GM18520 (cell line): Measurements from ENCODE around the gene ZNF275.
"Not testable (repeated sequence)": the region's sequence is repeated elsewhere in the genome, so short reads cannot be mapped to it uniquely, and the experiment has no call there.

Experiments used
- ATAC-seq: cut with Tn5 transposase; IDR thresholded peaks from one replicate; pipeline ENCODE4 v1.9.1; 2021; ENCODE audit not compliant: unreplicated experiment

The ZNF275 gene

DNA sequence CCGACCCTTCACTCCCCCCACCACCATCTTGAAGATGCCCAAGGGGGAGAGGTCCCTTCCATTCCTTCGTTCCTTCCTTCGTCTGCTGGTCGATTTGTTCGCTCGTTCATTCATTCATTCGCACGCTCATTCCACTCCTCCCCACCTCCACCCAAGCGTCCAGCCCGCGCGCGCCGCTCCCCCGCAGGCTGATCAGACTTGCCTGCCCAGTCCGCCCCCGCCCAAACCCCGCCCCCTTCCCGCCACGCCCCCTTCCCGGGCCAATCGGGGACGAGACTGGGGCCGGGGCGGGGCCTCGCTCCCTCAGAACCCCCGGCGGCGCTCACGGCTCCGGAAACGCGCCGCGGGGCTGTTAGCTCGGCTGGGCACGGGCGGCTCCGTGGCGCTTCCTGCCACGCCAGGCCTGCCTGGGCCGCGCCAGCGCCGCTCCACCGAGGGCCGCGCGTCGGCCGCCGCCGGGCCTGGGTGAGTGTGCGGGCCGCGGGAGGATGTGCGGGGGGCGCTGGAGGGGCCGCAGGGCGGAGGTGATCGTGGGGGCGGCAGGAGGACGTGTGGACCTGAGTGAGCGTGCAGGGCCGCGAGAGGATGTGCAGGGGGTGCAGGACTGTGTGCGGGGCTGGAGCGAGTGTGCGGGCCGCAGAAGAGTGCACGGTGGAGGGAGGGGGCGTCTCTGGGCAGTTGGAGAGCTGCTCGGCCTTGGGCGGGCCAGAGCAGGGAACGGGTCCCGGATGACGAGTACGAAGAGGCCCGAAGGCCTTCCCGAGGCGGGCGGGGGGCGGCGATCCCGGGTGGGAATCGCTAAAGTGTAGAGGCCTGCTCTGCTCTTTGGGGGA is at the start of gene ZNF275:
Gene ZNF275, plus strand, starts transcription at position 333 of the 833 bp plus-strand sequence. CDS start 2,527 bp downstream, outside the sequence.
- peak; percentile 85 for ATAC-seq

DNA sequence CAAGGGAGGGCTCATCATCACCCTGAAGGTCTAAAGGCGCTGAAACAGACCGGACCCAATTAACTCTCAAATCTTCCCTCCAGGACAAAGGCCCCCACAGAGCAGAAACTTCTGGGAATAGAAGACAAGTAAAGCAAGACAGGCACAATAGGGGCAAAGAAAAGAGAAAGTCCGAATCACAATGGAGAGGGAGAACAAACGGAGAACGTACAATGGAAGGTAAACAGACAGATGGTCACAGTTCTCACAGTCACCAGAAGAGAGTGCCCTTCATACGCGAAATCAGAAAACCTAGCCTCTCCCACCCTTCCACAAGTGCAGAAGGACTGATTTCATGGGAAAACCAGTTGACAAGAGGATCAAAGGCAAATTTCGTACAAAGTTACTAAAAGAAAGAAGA is 48.3 kb upstream of the ZNF275 start:
- not testable (repeated sequence) for ATAC-seq

GRCh38 chrX:153288807-153289206 is 45.1 kb upstream of the ZNF275 start:
- ATAC-seq, result not testable (repeated sequence)

DNA sequence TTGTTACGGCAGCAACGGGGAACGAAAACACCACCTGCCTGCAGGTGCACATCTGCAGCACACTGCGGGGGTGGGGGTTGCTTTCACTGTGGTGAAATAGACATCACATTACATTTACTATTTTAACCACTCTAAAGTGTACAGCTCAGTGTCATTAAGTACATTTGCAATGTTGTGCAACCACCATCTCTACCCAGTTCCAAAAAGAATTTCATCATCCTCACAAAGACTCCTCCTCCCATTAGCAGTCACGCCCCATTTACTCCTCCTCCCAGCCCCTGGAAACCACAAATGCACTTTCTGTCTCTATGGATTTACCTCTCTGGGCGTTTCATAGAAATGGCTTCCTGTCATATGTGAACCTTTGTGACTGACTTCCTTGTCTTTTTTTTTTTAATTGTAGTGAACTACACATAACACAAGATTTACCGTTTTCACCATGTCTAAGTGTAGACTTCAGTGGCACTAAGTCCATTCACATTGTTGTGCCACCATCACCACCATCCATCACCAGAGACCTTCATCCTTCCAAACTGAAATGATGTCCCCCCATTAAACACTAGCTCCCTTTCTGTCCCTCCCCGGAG is 40.4 kb upstream of the ZNF275 start:
- not testable (repeated sequence) for ATAC-seq

DNA sequence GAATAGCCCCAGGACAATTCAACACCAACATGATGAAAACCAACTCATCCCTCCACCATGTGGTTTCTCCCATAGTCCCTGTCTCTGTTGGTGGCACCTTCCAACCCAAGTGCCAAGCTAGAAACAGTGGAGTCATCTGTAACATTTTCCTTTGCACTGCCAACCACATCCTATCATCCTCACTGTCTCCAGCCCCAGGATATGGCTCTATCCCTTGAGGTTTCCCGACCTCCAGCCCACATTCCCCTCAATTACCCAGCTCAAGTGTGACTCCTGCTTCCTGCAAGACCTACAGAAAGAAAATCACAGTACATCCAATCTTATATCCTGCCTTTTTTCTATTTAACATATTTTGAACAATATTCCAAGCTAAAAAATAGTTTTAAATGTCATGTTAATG is 36.6 kb upstream of the ZNF275 start:
- no peak for ATAC-seq

GRCh38 chrX:153299855-153300254 is 34.1 kb upstream of the ZNF275 start:
- ATAC-seq, result no peak

DNA sequence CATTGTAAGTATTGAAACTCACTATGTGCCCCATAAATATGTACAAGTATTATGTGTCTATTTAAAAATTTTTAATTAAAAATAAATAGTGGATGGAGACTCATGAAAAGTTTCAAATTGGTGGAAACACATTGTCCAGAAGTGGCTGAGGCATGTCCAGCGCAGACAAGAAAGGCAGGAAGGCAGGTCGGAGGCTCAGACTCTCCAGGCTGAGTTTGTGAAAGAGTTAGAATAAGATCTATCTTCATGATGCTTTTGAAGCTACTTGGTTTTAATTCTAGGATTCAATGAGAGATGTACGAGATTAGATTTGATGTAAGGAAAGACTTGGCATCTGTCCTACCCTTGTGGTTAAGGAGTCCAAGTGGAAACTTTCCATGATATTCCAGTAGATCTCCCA is 32.2 kb upstream of the ZNF275 start:
- ATAC-seq, result no peak

GRCh38 chrX:153302796-153303195 is 31.2 kb upstream of the ZNF275 start:
- no peak for ATAC-seq

DNA sequence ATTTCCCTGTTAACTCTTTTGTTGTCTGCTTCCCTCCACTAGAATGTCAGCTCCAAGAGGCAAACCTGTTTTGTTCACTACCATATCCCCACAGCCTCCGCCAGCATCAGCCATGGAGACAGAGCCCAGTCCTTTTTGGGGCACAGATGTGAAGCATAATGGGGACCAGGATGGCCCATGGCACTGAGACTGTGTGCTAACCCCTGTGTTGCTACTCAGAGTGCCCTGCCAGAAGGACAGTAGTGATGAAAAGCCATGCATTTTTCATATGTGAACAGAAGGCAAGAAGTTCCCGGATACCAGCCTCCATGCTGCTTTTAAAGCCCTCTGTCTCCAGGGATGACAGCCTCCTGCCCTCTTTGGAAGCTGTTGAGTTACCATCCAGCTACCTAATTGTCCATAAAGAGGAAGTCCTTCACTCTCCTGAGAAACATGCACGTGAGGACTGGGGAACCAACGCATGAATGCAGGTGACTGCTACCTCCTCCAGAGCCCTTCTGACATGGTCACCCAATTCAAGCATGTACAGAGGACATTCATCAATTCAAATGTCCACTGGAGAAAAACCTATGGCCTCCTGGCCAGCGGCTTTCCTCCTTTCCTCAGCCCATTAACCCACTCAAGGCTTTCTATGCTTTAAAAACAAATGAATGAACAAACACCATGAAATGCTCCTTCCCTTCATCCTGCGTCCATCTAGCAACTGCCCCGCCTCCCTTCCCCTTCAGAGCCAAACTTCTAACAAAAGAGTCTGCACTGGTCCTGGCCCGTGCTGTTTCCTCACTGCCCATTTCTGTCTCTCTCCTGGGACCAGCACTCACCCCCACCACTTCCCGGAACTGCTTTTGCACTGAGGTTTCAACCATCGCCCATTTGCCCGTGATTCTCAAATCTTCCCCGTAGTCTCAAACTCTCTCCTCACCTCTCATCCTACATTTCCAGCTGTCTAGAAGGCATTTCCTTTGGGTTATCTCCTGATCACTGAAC is 30.4 kb upstream of the ZNF275 start:
- no peak for ATAC-seq

DNA sequence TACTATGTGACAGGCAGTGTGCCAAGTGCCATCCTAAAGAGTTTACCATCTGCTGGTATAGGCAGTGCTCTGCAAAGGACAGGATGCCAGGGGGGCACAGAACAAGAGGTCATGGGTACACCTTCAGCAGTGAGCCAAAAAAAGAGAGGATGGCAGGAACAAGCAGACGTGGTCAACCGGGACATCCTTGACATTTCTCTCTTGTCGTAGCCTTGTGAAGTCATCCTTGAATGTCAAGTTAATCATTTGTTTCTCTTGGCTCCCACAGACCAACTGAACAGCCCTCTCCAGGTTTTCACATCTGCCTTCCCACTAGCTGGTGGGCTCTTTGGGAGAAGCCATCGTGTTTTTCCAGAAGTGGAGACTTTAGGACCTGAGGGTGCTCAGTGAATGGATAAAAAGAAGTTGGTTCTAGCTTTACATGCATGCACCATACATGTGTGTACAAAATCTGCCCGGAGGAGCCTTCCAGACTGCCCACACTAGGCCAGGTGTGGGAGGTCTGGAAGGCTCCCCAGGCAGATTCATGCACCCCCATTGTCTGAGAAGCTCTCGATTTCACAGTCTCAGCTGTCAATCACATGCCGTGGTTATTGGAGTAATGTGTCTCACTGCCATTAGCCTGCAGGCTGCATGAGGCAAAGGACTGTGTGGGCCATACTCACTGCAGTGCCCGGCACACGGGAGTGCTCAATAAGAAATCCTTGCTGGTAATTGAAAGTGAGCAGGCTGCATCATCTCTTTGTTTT is 28.8 kb upstream of the ZNF275 start:
- ATAC-seq, result no peak

GRCh38 chrX:153305972-153306371 is 28.0 kb upstream of the ZNF275 start:
- ATAC-seq, result no peak

DNA sequence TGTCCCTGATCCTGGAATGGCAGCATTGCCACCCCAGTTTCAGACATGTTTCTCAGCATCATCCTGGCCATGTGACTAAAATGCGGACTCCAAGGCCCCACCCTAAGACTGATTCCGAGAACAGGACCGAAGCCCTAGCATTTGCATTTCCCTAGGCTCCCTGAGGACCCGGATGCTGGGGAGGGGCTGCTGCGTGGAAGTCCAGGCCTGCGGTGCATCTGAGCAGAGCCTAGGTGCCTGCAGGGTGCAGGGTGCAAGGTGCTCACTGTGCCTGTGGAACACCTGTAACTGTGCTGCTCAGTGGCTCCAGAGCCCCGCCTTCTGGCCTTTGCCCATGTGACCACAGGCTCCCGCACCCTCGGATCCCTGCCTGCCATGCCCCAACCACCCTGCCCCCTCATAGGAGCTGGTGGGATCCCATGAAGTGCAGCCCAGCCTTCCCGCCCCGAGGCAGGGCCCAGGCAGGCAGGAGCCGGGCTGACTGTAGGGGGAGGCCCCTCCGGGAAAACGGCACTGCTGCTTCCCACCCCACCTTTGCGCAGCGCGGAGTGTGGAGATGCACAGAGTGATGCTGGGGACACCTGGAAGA is 27.3 kb upstream of the ZNF275 start:
- ATAC-seq, result no peak

DNA sequence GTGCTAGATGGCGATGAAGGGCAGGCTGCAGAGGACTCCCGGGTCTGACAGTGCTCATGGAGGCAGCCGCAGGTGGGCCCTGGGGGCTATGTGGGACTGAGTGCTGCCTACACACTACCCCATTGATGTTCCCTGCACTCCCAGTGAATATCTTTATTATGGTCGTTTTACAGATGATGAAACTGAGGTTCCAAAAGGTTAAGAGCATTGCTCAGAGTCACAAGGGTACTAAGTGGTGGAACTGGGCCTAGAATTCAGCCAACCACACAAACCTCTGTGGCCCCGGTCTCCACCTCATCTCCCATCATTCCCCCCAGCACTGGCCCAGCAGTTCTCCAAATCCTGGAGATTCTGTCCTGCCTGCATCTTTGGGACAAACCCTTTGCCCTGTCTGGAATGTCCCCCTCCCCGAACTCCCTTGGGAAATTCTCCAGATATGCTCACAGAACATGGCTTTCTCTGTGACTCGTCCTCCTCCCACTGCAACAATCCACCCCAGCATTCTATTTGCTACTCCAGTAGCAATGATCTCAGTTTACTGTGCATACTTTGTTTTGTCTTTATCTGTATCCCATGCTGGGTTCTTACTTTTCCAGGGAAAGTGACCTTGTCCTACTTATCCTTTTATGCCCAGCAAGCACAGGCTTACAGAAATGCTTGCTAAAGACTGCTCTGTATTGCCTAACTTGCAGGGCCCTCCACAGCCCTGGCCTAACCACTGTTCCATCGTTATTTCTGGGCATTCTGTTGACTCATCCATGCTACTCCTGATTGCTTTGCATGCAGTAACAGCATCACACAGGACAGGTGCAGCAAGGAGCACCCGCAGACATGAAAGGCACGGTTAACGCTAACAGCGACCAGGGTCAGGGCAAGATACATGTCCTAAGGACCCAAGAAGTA is 26.4 kb upstream of the ZNF275 start:
- ATAC-seq, result no peak

- no peak for ATAC-seq
These were observed 23.1 kb upstream of the ZNF275 start for GRCh38 chrX:153310901-153311300.

DNA sequence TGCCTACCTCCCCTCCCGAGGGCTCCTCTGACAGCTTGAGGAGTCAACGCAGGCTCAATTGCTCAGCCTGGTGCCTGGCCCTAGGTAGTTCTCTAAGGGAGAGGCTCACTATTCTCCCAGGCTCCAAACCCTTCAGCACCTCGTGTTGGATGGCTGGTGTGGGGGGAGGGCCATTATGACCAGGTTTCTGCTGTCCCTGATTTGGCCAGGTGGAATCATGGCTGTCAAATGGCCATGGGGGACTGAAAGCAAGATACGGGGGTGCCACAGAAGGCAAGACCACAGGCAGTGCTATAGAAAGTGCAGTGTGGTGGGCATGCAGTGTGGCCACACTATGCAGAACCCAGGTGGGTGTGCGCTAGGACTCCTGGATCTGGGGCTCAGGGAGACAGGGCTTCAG is 21.9 kb upstream of the ZNF275 start:
- no peak for ATAC-seq

GRCh38 chrX:153312842-153313241 is 21.1 kb upstream of the ZNF275 start:
- no peak for ATAC-seq

DNA sequence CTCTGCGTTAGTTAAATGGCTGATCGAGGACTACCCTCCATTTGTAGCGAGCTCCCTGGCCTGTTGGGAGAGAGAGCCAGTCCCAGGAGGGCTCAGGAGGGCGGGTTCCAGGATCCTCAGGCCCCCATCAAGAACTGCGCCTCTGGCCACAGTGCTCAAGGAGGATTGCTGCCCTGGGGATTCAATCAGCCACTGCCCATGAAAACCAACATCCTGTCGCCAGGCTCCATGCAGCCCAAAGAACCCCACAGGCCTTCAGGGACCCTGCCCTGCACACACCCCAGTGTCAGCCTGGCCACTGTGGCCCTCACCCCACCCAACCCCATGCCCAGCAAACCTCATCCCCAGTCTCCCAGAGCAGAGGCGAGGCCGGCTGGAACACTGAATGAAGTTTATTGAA is 16.6 kb upstream of the ZNF275 start:
- ATAC-seq, result no peak

GRCh38 chrX:153317996-153318722 is 15.8 kb upstream of the ZNF275 start:
- ATAC-seq, result no peak

GRCh38 chrX:153318811-153319210 is 15.1 kb upstream of the ZNF275 start:
- ATAC-seq, result no peak
